ENCODE data around the gene INKA2.
A peak's percentile ranks its signal among the peaks of the same experiment; 100 is the strongest.

The INKA2 gene
- total RNA-seq: 0.48 to 12.5 (median 5.8) reads per million in 18 experiments

- peak; percentile 88 to 91 for DNase-seq
Observed at GRCh38 chr1:111739194-111739924, at the start of gene INKA2. Gene INKA2, minus strand, starts transcription at chr1:111739395. Its CDS starts 153 bp downstream, at chr1:111739242.

- no peak for DNase-seq
Observed at GRCh38 chr1:111786669-111787207, 47.5 kb upstream of the INKA2 start.

- DNase-seq: no peak
Observed at GRCh38 chr1:111784273-111784901, 45.2 kb upstream of the INKA2 start.

GRCh38 chr1:111779546-111779945 is 40.4 kb upstream of the INKA2 start:
- no peak for DNase-seq

GRCh38 chr1:111778541-111779051 is 39.4 kb upstream of the INKA2 start:
- no peak for DNase-seq

- no peak for DNase-seq
Observed at GRCh38 chr1:111778066-111778465, 38.9 kb upstream of the INKA2 start.

GRCh38 chr1:111777301-111777700 is 38.1 kb upstream of the INKA2 start:
- no peak for DNase-seq

- no peak for DNase-seq
Observed at GRCh38 chr1:111776861-111777260, 37.7 kb upstream of the INKA2 start.

- DNase-seq: no peak
Observed at GRCh38 chr1:111776391-111776790, 37.2 kb upstream of the INKA2 start.

- DNase-seq: no peak
Observed at GRCh38 chr1:111775966-111776365, 36.8 kb upstream of the INKA2 start.

GRCh38 chr1:111770916-111771315 is 31.7 kb upstream of the INKA2 start:
- no peak for DNase-seq

GRCh38 chr1:111769517-111770146 is 30.4 kb upstream of the INKA2 start:
- peak; percentile 67 to 73 for DNase-seq

GRCh38 chr1:111768625-111769024 is 29.4 kb upstream of the INKA2 start:
- no peak for DNase-seq

GRCh38 chr1:111768023-111768422 is 28.8 kb upstream of the INKA2 start:
- no peak for DNase-seq

GRCh38 chr1:111762332-111762731 is 23.1 kb upstream of the INKA2 start:
- DNase-seq: no peak

GRCh38 chr1:111761717-111762116 is 22.5 kb upstream of the INKA2 start:
- DNase-seq: no peak

GRCh38 chr1:111758373-111758772 is 19.2 kb upstream of the INKA2 start:
- DNase-seq: peak in 1 of 2 donors; percentile 28

- DNase-seq: no peak
Observed at GRCh38 chr1:111756124-111756513, 16.9 kb upstream of the INKA2 start.

- peak; percentile 96 for DNase-seq
Observed at GRCh38 chr1:111755331-111756123, 16.3 kb upstream of the INKA2 start, which contains the start of gene DDX20. Gene DDX20, plus strand, starts transcription at chr1:111755901. Its CDS starts 24 bp downstream, at chr1:111755925.

GRCh38 chr1:111754984-111755330 is 15.8 kb upstream of the INKA2 start:
- DNase-seq: no peak

GRCh38 chr1:111751906-111752575 is 12.8 kb upstream of the INKA2 start:
- DNase-seq: no peak

GRCh38 chr1:111750856-111751255 is 11.7 kb upstream of the INKA2 start:
- DNase-seq: no peak

Measured in inflammatory macrophage (primary cell).